Panc1 (cell line): ENCODE data around the gene SLC27A3. TPM values are rescaled to one million over a fixed set of nuclear protein-coding genes. Genes with fewer than 3 reads are reported as not detected.

Experiments
- ATAC-seq: fragments of 200-7000 bp; cut with Tn5 transposase; 2 replicates; pipeline ENCODE4 v1.9.1; 2020; ENCODE audit warnings: mild to moderate bottlenecking, moderate library complexity
- BruUV-seq: library from RNA; stranded (reverse); fragments of 400-500 nt; replicated peaks from 2 replicates; lab custom pipeline; 2021; lab: Mats Ljungman, UMichigan
- CTCF ChIA-PET: fragments of 300-600 bp; sonication (Branson Sonifier 250); formaldehyde crosslinking; loops from one replicate; lab custom pipeline; 2022; ENCODE audit warnings: antibody characterized with exemption; lab: Charles Lee
- POLR2A ChIA-PET: fragments of 300-600 bp; sonication (Branson Sonifier 250); formaldehyde crosslinking; loops from one replicate; lab custom pipeline; 2022; ENCODE audit warnings: antibody characterized with exemption; lab: Charles Lee
- DNase-seq: peaks from one replicate; pipeline ENCODE4 v3.0.0-alpha.2; 2010; ENCODE audit warnings: low read depth, low spot score
- H3K27ac ChIP-seq: 2 replicates; pipeline ENCODE4 v1.5.1; 2011; ENCODE audit warnings: mild to moderate bottlenecking, low read length, inconsistent platforms
- H3K27me3 ChIP-seq: fragments of 200-500 bp; sonication (Bioruptor generic); 2 replicates; pipeline ENCODE4 v1.6.0; 2014; ENCODE audit warnings: low read length, inconsistent platforms; ENCODE audit not compliant: control insufficient read depth, insufficient read depth
- H3K36me3 ChIP-seq: fragments of 200-500 bp; sonication (Bioruptor generic); 2 replicates; pipeline ENCODE4 v1.5.1; 2014; ENCODE audit warnings: inconsistent platforms, mild to moderate bottlenecking, low read length, moderate library complexity; ENCODE audit not compliant: control insufficient read depth, insufficient read depth
- H3K4me1 ChIP-seq: 2 replicates; pipeline ENCODE4 v1.5.1; 2011; ENCODE audit warnings: inconsistent platforms, mild to moderate bottlenecking, low read length, moderate library complexity; ENCODE audit not compliant: control insufficient read depth, insufficient read depth
- H3K4me3 ChIP-seq, 2 experiments: 2 replicates each; pipeline ENCODE4 v1.5.1; 2011 to 2012; ENCODE audit warnings: low read depth in 2 of 2, low read length in 2 of 2, mild to moderate bottlenecking in 2 of 2, inconsistent platforms in 1 of 2, moderate library complexity in 1 of 2
- H3K9me3 ChIP-seq: fragments of 200-500 bp; sonication (Bioruptor generic); 2 replicates; pipeline ENCODE4 v1.5.1; 2014; ENCODE audit warnings: low read depth, mild to moderate bottlenecking, inconsistent platforms, low read length, moderate library complexity; ENCODE audit not compliant: control insufficient read depth, insufficient read depth
- CTCF ChIP-seq: fragments of 450-650 bp; IDR thresholded peaks from 2 replicates; pipeline ENCODE4 v1.5.1; 2017; ENCODE audit warnings: mild to moderate bottlenecking
- POLR2AphosphoS5 ChIP-seq: IDR thresholded peaks from 2 replicates; pipeline ENCODE4 v1.6.1; 2012; ENCODE audit warnings: mild to moderate bottlenecking, low read depth, low read length, moderate library complexity
- REST ChIP-seq, 2 experiments: IDR thresholded peaks; 2 replicates each; pipeline ENCODE4 v1.6.1; 2011 to 2012; ENCODE audit warnings: low read depth in 2 of 2, control low read depth in 1 of 2, low read length in 1 of 2, mild to moderate bottlenecking in 1 of 2, moderate library complexity in 1 of 2; ENCODE audit not compliant: insufficient read depth in 1 of 2
- SIN3A ChIP-seq: IDR thresholded peaks from 2 replicates; pipeline ENCODE4 v1.6.1; 2012; ENCODE audit warnings: low read depth, mild to moderate bottlenecking, low read length, moderate library complexity, borderline replicate concordance; ENCODE audit not compliant: insufficient read depth
- TCF7L2 ChIP-seq: IDR thresholded peaks from 2 replicates; pipeline ENCODE4 v1.6.1; 2011; ENCODE audit warnings: mild to moderate bottlenecking, low read depth, low read length, inconsistent platforms
- in situ Hi-C: cut with HindIII; loops from 2 replicates; pipeline ENCODE4 v1.10.0; 2016; ENCODE audit warnings: low sequenced_read_pairs, low pct_unique_long_range_greater_than_20kb
- intact Hi-C: fragments of 100-400 bp; cut with micrococcal nuclease; formaldehyde crosslinking; loops from one replicate; pipeline ENCODE4 v1.10.0; 2022; ENCODE audit not compliant: unreplicated experiment
- total RNA-seq: library from RNA; stranded (reverse); gene quantifications from one replicate; pipeline ENCODE4 v1.2.1, GENCODE V29; 2021; ENCODE audit not compliant: unreplicated experiment

The SLC27A3 gene
- total RNA-seq, 1 experiment from 2014 or later: 8.0 TPM

- Histone ChIP-seq H3K4me1 (no peaks in the 10 kb centered on the region), H3K27ac (no peak overlapping the region), H3K9me3 (no peaks in the 10 kb centered on the region), H3K36me3 (no peaks in the 10 kb centered on the region), H3K27me3 (no peaks in the 10 kb centered on the region), H3K4me3 (no peak overlapping the region)
- no TSS peak for BruUV-seq
- in situ Hi-C loops: no loop called here
- no peak for TF ChIP-seq POLR2AphosphoS5
- no peak for TF ChIP-seq SIN3A
- no peak for TF ChIP-seq TCF7L2
- no peak for TF ChIP-seq REST (IDR thresholded peaks at IDR 0.05; ENCODE audit: insufficient read depth in 1 of 2, low read depth in 2 of 2, low read length in 1 of 2)
- no peak for TF ChIP-seq CTCF
- ChIA-PET POLR2A (interaction anchor here (0.6 kb wide), 1 partner anchor 35 kb away, joined by 4 read pairs; no protein-coding TSS in a partner anchor), CTCF (no interaction called here)
- intact Hi-C loops: no loop called here
- ATAC-seq (no peak), DNase-seq (no peak)
Measured at GRCh38 chr1:153790966-153791647, 15.9 kb downstream of the SLC27A3 start.

GRCh38 chr1:153791648-153792253 lies 16.5 kb downstream of the SLC27A3 start:
- TF ChIP-seq REST (IDR thresholded peaks at IDR 0.05; ENCODE audit: insufficient read depth in 1 of 2, low read depth in 2 of 2, low read length in 1 of 2) (no peak), TCF7L2 (no peak)
- in situ Hi-C loops (no loop called here), intact Hi-C loops (no loop called here)
- DNase-seq (no peak), ATAC-seq (no peak)
- Histone ChIP-seq H3K9me3 (no peaks in the 10 kb centered on the region), H3K4me3 (no peak overlapping the region), H3K36me3 (no peaks in the 10 kb centered on the region), H3K4me1 (no peaks in the 10 kb centered on the region), H3K27ac (no peak overlapping the region), H3K27me3 (no peaks in the 10 kb centered on the region)
- ChIA-PET CTCF (no interaction called here), POLR2A (interaction anchor here (0.6 kb wide), 1 partner anchor 179 kb away, joined by 4 read pairs; no protein-coding TSS in a partner anchor)
- BruUV-seq: no TSS peak
